ENCODE data around the gene PRR30.

DNA sequence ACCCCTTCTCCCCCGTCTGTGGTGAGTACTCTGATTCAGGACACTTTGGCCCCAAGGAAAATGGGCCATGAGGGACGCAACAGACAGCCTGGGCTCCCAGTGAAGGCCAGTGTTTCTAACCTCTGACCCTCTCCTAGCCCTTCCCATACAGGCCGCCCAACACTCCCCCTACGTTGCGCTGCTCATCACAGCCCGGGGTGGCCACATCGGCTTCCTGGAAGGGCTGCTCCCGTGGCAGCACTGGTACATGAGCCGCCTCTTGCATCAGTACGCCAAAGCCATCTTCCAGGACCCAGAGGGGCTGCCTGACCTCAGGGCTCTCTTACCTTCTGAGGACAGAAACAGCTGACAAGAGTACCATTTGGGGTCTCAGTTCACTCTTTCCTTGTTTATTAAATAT, 8.8 kb downstream of the PRR30 start:
- TF ChIP-seq RAD21 (IDR thresholded peaks at IDR 0.05; ENCODE audit: low read depth) (no peak), CEBPB (IDR thresholded peaks at IDR 0.05) (no peak), CREB1 (IDR thresholded peaks at IDR 0.05; ENCODE audit: low read depth) (no peak), TAF1 (IDR thresholded peaks at IDR 0.05; ENCODE audit: low read depth) (no peak), YY1 (IDR thresholded peaks at IDR 0.05; ENCODE audit: low read depth) (no peak), NFIC (IDR thresholded peaks at IDR 0.05) (no peak), EP300 (IDR thresholded peaks at IDR 0.05; ENCODE audit: borderline replicate concordance) (no peak), TCF12 (IDR thresholded peaks at IDR 0.05; ENCODE audit: low read depth) (no peak), ZBTB7A (IDR thresholded peaks at IDR 0.05; ENCODE audit: low read depth) (no peak)
- TF ChIP-seq, protein P1, sequence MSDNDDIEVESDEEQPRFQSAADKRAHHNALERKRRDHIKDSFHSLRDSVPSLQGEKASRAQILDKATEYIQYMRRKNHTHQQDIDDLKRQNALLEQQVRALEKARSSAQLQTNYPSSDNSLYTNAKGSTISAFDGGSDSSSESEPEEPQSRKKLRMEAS (IDR thresholded peaks at IDR 0.05) = no peak
- TF ChIP-seq, protein P2, sequence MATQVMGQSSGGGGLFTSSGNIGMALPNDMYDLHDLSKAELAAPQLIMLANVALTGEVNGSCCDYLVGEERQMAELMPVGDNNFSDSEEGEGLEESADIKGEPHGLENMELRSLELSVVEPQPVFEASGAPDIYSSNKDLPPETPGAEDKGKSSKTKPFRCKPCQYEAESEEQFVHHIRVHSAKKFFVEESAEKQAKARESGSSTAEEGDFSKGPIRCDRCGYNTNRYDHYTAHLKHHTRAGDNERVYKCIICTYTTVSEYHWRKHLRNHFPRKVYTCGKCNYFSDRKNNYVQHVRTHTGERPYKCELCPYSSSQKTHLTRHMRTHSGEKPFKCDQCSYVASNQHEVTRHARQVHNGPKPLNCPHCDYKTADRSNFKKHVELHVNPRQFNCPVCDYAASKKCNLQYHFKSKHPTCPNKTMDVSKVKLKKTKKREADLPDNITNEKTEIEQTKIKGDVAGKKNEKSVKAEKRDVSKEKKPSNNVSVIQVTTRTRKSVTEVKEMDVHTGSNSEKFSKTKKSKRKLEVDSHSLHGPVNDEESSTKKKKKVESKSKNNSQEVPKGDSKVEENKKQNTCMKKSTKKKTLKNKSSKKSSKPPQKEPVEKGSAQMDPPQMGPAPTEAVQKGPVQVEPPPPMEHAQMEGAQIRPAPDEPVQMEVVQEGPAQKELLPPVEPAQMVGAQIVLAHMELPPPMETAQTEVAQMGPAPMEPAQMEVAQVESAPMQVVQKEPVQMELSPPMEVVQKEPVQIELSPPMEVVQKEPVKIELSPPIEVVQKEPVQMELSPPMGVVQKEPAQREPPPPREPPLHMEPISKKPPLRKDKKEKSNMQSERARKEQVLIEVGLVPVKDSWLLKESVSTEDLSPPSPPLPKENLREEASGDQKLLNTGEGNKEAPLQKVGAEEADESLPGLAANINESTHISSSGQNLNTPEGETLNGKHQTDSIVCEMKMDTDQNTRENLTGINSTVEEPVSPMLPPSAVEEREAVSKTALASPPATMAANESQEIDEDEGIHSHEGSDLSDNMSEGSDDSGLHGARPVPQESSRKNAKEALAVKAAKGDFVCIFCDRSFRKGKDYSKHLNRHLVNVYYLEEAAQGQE (IDR thresholded peaks at IDR 0.05; ENCODE audit: low read depth) = no peak
- TF ChIP-seq, protein P3, sequence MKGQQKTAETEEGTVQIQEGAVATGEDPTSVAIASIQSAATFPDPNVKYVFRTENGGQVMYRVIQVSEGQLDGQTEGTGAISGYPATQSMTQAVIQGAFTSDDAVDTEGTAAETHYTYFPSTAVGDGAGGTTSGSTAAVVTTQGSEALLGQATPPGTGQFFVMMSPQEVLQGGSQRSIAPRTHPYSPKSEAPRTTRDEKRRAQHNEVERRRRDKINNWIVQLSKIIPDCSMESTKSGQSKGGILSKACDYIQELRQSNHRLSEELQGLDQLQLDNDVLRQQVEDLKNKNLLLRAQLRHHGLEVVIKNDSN (IDR thresholded peaks at IDR 0.05) = no peak
